HG02973 (cell line): ENCODE data around the gene NANOS1.

Source experiments
- ATAC-seq: cut with Tn5 transposase; IDR thresholded peaks from one replicate; pipeline ENCODE4 v1.9.1; 2021; ENCODE audit warnings: moderate library complexity; ENCODE audit not compliant: unreplicated experiment

Gene NANOS1

DNA sequence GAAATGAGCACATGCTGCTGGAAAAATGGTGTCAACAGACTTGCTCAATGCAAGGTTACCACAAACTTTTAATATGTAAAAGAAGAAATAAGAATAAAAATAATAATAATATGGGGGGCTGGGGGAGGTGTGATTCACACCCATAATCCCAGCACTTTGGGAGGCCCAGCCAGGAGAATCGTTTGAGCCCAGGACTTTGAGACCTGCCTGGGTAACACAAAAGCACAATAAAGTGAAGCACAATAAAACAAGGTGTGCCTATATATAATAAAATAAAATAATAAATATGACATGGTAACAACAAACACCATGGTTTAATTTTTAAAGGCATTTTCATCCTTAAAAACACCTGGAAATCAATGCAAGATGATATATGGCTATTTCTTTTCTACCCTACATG lies 26.0 kb downstream of the NANOS1 start:
- no peak for ATAC-seq

DNA sequence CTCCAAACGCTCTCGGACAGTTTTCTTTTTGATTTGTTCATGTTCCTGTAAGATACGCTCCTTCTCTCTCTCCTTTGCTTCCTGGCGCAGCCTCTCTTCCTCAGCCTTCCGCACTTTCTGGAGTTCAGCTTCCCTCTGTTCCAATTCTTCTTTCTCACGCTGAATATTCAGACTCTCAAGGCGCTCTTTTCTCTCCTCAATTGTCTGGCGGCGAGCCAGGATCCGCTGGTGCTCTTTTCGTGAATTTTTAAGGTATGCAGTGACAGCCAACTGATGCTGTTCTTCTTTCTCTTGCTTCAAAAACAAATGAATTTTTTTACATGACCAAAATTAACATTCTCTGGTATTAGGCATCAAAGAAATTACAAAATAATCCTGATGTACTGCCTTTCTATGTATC lies 28.5 kb downstream of the NANOS1 start:
- ATAC-seq = no peak

GRCh38 chr10:119059557-119059956 lies 30.0 kb downstream of the NANOS1 start:
- no peak for ATAC-seq

DNA sequence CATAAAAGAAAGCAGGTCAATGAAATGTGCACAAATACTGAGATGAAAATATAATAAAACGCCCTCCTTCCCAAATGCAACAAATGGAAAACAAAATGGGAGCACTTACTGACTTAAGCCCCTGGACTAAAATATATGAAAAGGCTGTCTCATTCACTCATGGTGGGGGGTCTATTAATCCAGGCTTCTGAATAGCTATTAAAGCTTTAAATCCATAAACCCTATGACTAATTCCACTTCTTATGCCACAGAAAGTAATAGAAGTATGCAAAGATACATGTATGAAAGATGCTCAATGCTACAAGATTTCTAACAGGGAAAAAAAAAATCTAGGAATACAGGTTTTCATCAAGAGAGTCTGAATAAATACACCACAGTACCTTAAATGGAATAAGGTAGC lies 30.6 kb downstream of the NANOS1 start:
- no peak for ATAC-seq

- no peak for ATAC-seq
These were observed 31.8 kb downstream of the NANOS1 start for GRCh38 chr10:119061352-119061751.

GRCh38 chr10:119061926-119062325 lies 32.4 kb downstream of the NANOS1 start:
- ATAC-seq = no peak

DNA sequence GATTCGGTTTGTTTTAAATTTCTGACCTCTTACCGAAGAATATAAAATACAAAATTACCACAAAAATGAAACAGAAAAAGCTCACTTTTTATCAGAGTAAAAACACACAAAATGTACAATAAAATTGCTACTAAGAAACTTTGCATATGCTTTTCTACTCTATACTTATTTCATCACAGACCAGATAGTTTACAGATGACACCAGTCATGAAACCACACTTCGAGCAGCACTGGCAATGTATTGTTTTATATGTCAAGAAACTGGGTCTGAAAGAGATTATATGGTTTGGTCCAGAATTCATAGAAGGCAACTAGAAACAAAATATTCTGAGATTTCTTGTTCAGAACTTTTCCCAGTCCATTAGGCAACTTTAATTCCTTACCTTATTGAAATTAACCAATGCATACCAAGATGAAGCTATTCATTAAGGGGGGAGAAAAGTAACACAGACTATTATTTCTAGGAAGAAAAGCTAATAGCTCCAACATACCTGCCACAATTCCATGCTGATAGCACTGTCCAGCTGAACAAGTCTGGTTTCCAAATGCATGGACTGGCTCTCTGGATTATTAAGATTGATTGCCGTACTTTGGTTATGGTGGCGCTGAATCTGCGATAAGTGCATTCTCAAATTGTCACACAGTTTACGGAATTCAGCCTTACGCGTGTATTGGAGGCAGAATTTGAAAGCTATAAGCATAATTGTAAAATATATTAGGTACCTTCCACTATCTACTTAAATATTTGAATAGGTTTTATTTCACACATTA lies 41.1 kb downstream of the NANOS1 start:
- no peak for ATAC-seq

DNA sequence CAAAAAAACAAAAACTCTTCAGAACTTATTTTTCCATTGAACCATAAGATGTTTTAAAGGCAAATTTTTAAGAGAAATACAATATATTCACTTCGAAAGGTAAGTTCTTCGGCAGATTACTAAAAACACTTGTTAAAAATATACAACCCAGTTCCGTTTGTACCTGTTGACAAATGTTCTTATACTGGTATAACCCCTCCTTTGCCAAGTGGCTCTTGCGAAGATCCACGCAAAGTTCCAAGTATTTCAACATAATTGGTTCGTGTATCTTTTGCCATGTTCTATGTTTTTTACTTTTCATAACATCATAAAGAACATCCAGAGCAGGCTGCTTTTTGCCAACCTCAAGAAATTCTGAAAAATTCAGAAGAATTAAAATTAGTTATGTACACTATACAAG lies 44.1 kb downstream of the NANOS1 start:
- ATAC-seq = no peak

DNA sequence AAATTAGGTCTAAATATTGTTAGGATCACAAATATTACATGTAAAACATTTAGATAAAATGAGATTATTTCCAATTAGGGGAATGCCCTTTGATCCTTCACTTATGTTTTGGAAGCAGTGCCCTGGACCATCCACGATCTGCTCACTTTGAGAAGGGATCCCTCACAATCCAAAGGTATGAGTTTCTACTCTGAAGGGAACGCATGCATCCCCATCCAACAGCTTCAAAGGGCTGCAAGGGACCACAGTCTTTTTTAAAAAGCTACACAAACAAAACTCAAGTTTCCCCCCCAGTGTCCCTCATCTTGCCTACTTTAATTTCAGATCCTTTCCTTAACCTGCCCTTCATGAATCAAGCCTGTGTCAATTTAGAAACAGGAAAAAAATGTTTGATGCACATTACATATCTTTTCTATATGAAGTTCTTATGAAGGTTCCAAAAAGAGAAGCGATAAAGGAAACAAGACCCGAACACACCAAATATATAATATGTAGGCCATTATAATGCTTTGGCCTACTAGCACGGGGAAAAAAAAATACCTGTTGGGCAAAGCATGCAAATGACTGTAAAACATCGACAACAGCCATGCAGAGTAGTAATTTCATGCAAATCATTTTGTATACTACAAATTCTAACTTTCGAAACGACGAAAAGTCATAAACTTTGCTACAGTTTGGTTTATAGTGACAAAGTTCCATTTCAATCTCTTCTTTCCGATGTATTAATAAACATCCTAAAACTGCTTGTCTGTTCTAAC lies 49.1 kb downstream of the NANOS1 start:
- ATAC-seq = no peak

GRCh38 chr10:119079599-119080520 lies 50.3 kb downstream of the NANOS1 start:
- ATAC-seq = peak; percentile 59

DNA sequence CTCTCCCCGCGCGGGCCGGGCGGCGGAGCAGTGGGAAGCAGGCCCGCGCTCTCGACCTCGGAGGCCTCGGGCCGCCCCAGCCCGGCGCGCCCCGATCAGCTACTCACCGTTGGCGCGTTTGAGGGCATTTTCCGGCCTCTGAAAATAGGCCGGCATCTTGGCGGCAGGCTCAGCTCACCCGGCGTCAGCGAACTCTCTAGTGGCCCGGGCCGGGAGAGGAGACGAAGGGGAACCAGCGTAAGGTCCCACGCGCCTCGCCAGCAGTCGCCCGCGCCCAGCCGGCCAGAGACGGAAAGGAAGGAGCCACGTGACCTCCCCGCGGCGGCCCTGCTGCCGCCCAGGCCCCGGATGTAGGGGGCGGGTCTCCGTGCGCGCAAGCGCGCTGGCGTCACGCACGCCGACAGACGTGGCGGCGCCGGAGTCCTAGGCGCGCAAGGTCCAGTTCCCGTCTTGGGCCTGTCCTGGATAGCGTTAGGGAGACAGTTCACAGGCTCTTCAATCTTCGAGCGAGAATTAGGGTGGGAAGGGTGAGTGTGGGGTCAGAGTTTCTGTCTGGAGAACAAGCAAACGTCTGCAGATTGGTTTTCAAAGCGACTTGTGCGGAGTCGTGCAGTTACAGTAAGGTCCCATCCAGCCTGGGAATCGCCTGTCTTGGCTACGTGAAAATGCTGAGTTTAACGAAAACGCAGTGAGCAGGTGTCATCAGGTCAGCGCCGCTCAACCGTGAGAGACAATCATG lies 51.2 kb downstream of the NANOS1 start, which contains the start of gene EIF3A:
EIF3A (minus strand) TSS at position 297 of the 739 bp plus-strand sequence; CDS start at position 156, 141 bp downstream.
- ATAC-seq = peak; percentile 78
